HepG2 (cell line): ENCODE data around the gene LMF2. TPM values are rescaled to one million over a fixed set of nuclear protein-coding genes. Genes with fewer than 3 reads are reported as not detected.

Experiments
- AFF4 ChIP-seq: sonication (generic); formaldehyde crosslinking; IDR thresholded peaks from 2 replicates; pipeline ENCODE4 v1.4.0; 2020; ENCODE audit warnings: missing genetic modification reagents
- BATF2 ChIP-seq: sonication (generic); formaldehyde crosslinking; IDR thresholded peaks from 2 replicates; pipeline ENCODE4 v1.8.0; 2022; ENCODE audit warnings: mild to moderate bottlenecking, missing genetic modification reagents, moderate library complexity
- CBX5 ChIP-seq: sonication (generic); formaldehyde crosslinking; IDR thresholded peaks from 2 replicates; pipeline ENCODE4 v1.4.0; 2020; ENCODE audit warnings: missing genetic modification reagents, borderline replicate concordance
- HNF4G ChIP-seq, 2 experiments: sonication (generic) in 1 of 2; formaldehyde crosslinking in 1 of 2; IDR thresholded peaks; 2 replicates each; pipeline versions ENCODE4 v1.4.0 to v1.6.1; 2011 to 2020; ENCODE audit warnings: borderline replicate concordance in 2 of 2, low read depth in 2 of 2, mild to moderate bottlenecking in 2 of 2, low read length in 1 of 2, missing genetic modification reagents in 1 of 2, moderate library complexity in 1 of 2
- MED13 ChIP-seq: sonication (generic); formaldehyde crosslinking; IDR thresholded peaks from 2 replicates; pipeline ENCODE4 v1.5.0; 2020; ENCODE audit warnings: missing genetic modification reagents
- NPAS2 ChIP-seq: sonication (generic); formaldehyde crosslinking; IDR thresholded peaks from 2 replicates; pipeline ENCODE4 v1.8.0; 2022; ENCODE audit warnings: mild to moderate bottlenecking, missing genetic modification reagents, borderline replicate concordance
- RBM22 ChIP-seq: fragments of 200-400 bp; formaldehyde crosslinking; optimal IDR thresholded peaks from 2 replicates; pipeline ENCODE3; 2017; ENCODE audit warnings: mild to moderate bottlenecking, low read length, moderate library complexity
- ZBTB26 ChIP-seq: IDR thresholded peaks from 2 replicates; pipeline ENCODE4 v1.6.1; 2016; ENCODE audit warnings: missing compliant biosample characterization, missing genetic modification reagents, borderline replicate concordance
- ZBTB44 ChIP-seq: sonication (generic); formaldehyde crosslinking; IDR thresholded peaks from 2 replicates; pipeline ENCODE4 v1.4.0; 2020; ENCODE audit warnings: missing genetic modification reagents
- ZNF556 ChIP-seq: sonication (generic); formaldehyde crosslinking; IDR thresholded peaks from 2 replicates; pipeline ENCODE4 v1.4.0; 2020; ENCODE audit warnings: mild to moderate bottlenecking, missing genetic modification reagents, borderline replicate concordance
- ZNF605 ChIP-seq: sonication (generic); formaldehyde crosslinking; IDR thresholded peaks from 2 replicates; pipeline ENCODE4 v1.8.0; 2022; ENCODE audit warnings: mild to moderate bottlenecking, missing genetic modification reagents
- ZNF839 ChIP-seq: sonication (generic); formaldehyde crosslinking; IDR thresholded peaks from 2 replicates; pipeline ENCODE4 v1.4.0; 2020; ENCODE audit warnings: missing genetic modification reagents, mild to moderate bottlenecking, borderline replicate concordance
- polyA plus RNA-seq, 8 experiments: library from polyadenylated mRNA; depleted of rRNA in 3 of 8; stranded (reverse) in 7 of 8; unstranded in 1 of 8; fragments of >200 nt; fragmentation: Illumina TruSeq in 4 of 8; extraction: Trizol in 4 of 8; gene quantifications; 2 replicates each; pipeline versions ENCODE4 v1.2.1 to v1.2.3, GENCODE V29; 2011 to 2016; ENCODE audit warnings: low read depth in 4 of 8, missing spikeins in 1 of 8, mixed read lengths in 1 of 8; ENCODE audit not compliant: insufficient read depth in 1 of 8
- total RNA-seq, 5 experiments: library from RNA; depleted of rRNA; stranded (reverse); fragments of >200 nt; fragmentation: Illumina TruSeq; extraction: Trizol; gene quantifications; 2 replicates each; pipeline ENCODE4 v1.2.3, GENCODE V29; 2016; ENCODE audit warnings: low read depth in 1 of 5

LMF2 gene
- total and polyA plus RNA-seq, 2 of the 13 experiments (the other 11 are each of a cell fraction or from before 2014, with no cell fraction given), result 23.3 to 30.6 TPM

- TF ChIP-seq NPAS2 (CRISPR knock-in tag) (no peak), ZBTB44 (CRISPR knock-in tag) (no peak), RBM22 (peak; percentile 24), HNF4G (IDR thresholded peaks at IDR 0.05; ENCODE audit: borderline replicate concordance, low read depth, low read length) (peak; percentile 80; the same call in 1 of the 2 replicates), HNF4G (CRISPR knock-in tag; IDR thresholded peaks at IDR 0.05; ENCODE audit: borderline replicate concordance, low read depth) (no peak), AFF4 (CRISPR knock-in tag) (0 out of 2 replicates have a peak, but pooled peaks have one; percentile 30), ZBTB26 (CRISPR knock-in tag) (no peak), CBX5 (0 out of 2 replicates have a peak, but pooled peaks have one; percentile 5), ZNF556 (0 out of 2 replicates have a peak, but pooled peaks have one; percentile 13), MED13 (no peak), BATF2 (CRISPR knock-in tag) (0 out of 2 replicates have a peak, but pooled peaks have one; percentile 68), ZNF605 (CRISPR knock-in tag) (no peak), ZNF839 (CRISPR knock-in tag) (no peak)
Observed at GRCh38 chr22:50524676-50525103, 17.2 kb upstream of the LMF2 start (continued).
